Psoas muscle (tissue), 8 donors: ENCODE results near the gene NKAIN1. TPM values are rescaled to one million over a fixed set of nuclear protein-coding genes. Genes with fewer than 3 reads are reported as not detected.
A peak's percentile ranks its signal among the peaks of the same experiment; 100 is the strongest.
"Not testable (repeated sequence)": the region's sequence is repeated elsewhere in the genome, so short reads cannot be mapped to it uniquely, and the experiment has no call there.

Source experiments
- ATAC-seq, 4 donors: fragments of 200-7000 bp; cut with Tn5 transposase; one replicate each; pipeline ENCODE4 v1.9.1; 2020; ENCODE audit warnings: moderate library complexity in 3 of 4, mild to moderate bottlenecking in 2 of 4
- DNase-seq, 2 donors: peaks; one replicate each; pipeline ENCODE4 v3.0.0-alpha.2; 2020
- H3K27ac ChIP-seq: fragments of 200-600 bp; one replicate; pipeline ENCODE4 v1.8.0; 2022
- H3K27me3 ChIP-seq, 3 donors: fragments of 200-600 bp in 1 of 3; one replicate each; pipeline versions ENCODE4 v1.6.1 to v1.8.0; 2013 to 2022; ENCODE audit warnings: low read length in 2 of 3, mild to moderate bottlenecking in 2 of 3, moderate library complexity in 1 of 3; ENCODE audit not compliant: insufficient read depth in 3 of 3
- H3K36me3 ChIP-seq, 2 donors: fragments of 200-600 bp in 1 of 2; one replicate each; pipeline versions ENCODE4 v1.6.1 to v1.8.0; 2013 to 2022; ENCODE audit warnings: low read depth in 1 of 2, mild to moderate bottlenecking in 1 of 2, moderate library complexity in 1 of 2; ENCODE audit not compliant: insufficient read depth in 1 of 2
- H3K4me1 ChIP-seq: fragments of 200-600 bp; one replicate; pipeline ENCODE4 v1.8.0; 2022
- H3K4me3 ChIP-seq: fragments of 200-600 bp; one replicate; pipeline ENCODE4 v1.8.0; 2022; ENCODE audit warnings: mild to moderate bottlenecking
- H3K9me3 ChIP-seq: fragments of 200-600 bp; one replicate; pipeline ENCODE4 v1.8.0; 2022
- WGBS, 3 donors: extraction: QIAGEN DNeasy Blood & Tissue Kit; methylation state at CpG; one replicate each; pipeline versions ENCODE4 v1.1.6 to v1.1.7; 2013; 5-methylcytosine and 5-hydroxymethylcytosine counted together
- intact Hi-C, 2 donors: fragments of 100-400 bp; cut with DNase I; formaldehyde crosslinking; loops; one replicate each; pipeline versions ENCODE4 v1.11.0 to v1.14.2; 2022
- polyA plus RNA-seq, 3 donors: library from polyadenylated mRNA; stranded (reverse); fragments of 200-250 nt; gene quantifications; one replicate each; pipeline ENCODE4 v1.2.3, GENCODE V29; 2013
- total RNA-seq, 4 donors: library from RNA; stranded (reverse); fragmentation: NEBNext Ultra II Directional in 2 of 4; extraction: Animal tissue kit (Norgen Biotek cat#: 25700) in 2 of 4; gene quantifications; one replicate each; pipeline versions ENCODE4 v1.2.1 to v1.2.4, GENCODE V29; 2021 to 2023
- TF ChIP-seq, protein P1 (sequence below): fragments of 200-600 bp; IDR thresholded peaks from one replicate; pipeline ENCODE4 v1.8.0; 2022; ENCODE audit warnings: antibody characterized with exemption
- donor health status: healthy with polysubstance abuse.
- donor health status: DM: no; HTN: no; CAD: no; lungs with moderate emphysema.
- donor health status: Bipolar disorder and iron deficiency.
- donor health status: healthy.
- donor health status: DM: yes; HTN: yes; CAD: no.
- donor health status: DM: no; HTN: no; CAD: no.
- donor health status: DM: no; HTN: no; CAD: no.
- donor health status: DM: yes; HTN: yes; CAD: no.

The NKAIN1 gene
- total and polyA plus RNA-seq, 7 donors = 3.3 to 11.9 (median 5.3) TPM

GRCh38 chr1:31272369-31272768 lies 32.7 kb upstream of the NKAIN1 start:
- peak in 2 of 4 donors; percentile 59 to 73 for ATAC-seq
- Histone ChIP-seq H3K27ac (no peak overlapping the region), H3K4me3 (no peak overlapping the region), H3K9me3 (no peaks in the 10 kb centered on the region), H3K27me3 (no peaks in the 10 kb centered on the region), H3K36me3 (peaks cover 17 to 92% of the 10 kb centered on the region in 2 donors), H3K4me1 (no peaks in the 10 kb centered on the region)
- intact Hi-C loops = no loop called here
- DNase-seq = no peak
- TF ChIP-seq, protein P1, sequence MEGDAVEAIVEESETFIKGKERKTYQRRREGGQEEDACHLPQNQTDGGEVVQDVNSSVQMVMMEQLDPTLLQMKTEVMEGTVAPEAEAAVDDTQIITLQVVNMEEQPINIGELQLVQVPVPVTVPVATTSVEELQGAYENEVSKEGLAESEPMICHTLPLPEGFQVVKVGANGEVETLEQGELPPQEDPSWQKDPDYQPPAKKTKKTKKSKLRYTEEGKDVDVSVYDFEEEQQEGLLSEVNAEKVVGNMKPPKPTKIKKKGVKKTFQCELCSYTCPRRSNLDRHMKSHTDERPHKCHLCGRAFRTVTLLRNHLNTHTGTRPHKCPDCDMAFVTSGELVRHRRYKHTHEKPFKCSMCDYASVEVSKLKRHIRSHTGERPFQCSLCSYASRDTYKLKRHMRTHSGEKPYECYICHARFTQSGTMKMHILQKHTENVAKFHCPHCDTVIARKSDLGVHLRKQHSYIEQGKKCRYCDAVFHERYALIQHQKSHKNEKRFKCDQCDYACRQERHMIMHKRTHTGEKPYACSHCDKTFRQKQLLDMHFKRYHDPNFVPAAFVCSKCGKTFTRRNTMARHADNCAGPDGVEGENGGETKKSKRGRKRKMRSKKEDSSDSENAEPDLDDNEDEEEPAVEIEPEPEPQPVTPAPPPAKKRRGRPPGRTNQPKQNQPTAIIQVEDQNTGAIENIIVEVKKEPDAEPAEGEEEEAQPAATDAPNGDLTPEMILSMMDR = no peak
- 42 to 54% (median 52%) methylated on average over 3 of the region's 3 CpGs for WGBS, 3 donors

GRCh38 chr1:31266547-31266946 lies 26.9 kb upstream of the NKAIN1 start:
- TF ChIP-seq, protein P1 = no peak
- H3K4me1 ChIP-seq = peaks cover 23% of the 10 kb centered on the region
- peaks cover 17 to 69% of the 10 kb centered on the region in 2 donors for H3K36me3 ChIP-seq
- WGBS, 3 donors = 32 to 53% (median 42%) methylated on average over 2 of the region's 2 CpGs
- intact Hi-C loops = loop anchor here in 1 of 2 donors (1.0 kb wide), 1 partner anchor 14 kb away; no protein-coding TSS in a partner anchor
- H3K4me3 ChIP-seq = no peak overlapping the region
- DNase-seq (no peak), ATAC-seq (peak; percentile 58 to 74 (median 67))
- peak overlapping the region; percentile 68 for H3K27ac ChIP-seq
- no peaks in the 10 kb centered on the region for H3K9me3 ChIP-seq
- H3K27me3 ChIP-seq = no peaks in the 10 kb centered on the region

GRCh38 chr1:31264790-31265386 lies 25.2 kb upstream of the NKAIN1 start:
- H3K27me3 ChIP-seq = no peaks in the 10 kb centered on the region
- TF ChIP-seq, protein P1 = no peak
- H3K4me3 ChIP-seq = no peak overlapping the region
- 32 to 48% (median 34%) methylated on average over 1 of the region's 1 CpG for WGBS, 3 donors
- H3K9me3 ChIP-seq = no peaks in the 10 kb centered on the region
- DNase-seq (no peak), ATAC-seq (peak; percentile 49 to 82 (median 73))
- peaks cover 27% of the 10 kb centered on the region for H3K4me1 ChIP-seq
- H3K27ac ChIP-seq = peak overlapping the region; percentile 68
- H3K36me3 ChIP-seq = peaks cover 13 to 69% of the 10 kb centered on the region in 2 donors
- intact Hi-C loops = no loop called here

- Histone ChIP-seq H3K27ac (no peak overlapping the region), H3K4me3 (no peak overlapping the region), H3K9me3 (no peaks in the 10 kb centered on the region), H3K27me3 (no peaks in the 10 kb centered on the region), H3K4me1 (peaks cover 37% of the 10 kb centered on the region), H3K36me3 (peaks cover 10 to 69% of the 10 kb centered on the region in 2 donors)
- ATAC-seq (no peak), DNase-seq (no peak)
- 93 to 100% (median 97%) methylated on average over 3 of the region's 3 CpGs for WGBS, 3 donors
- TF ChIP-seq, protein P1 = no peak
- intact Hi-C loops = no loop called here
Observed at GRCh38 chr1:31263408-31263807, 23.7 kb upstream of the NKAIN1 start.

GRCh38 chr1:31262393-31262792 lies 22.7 kb upstream of the NKAIN1 start:
- intact Hi-C loops, H3K9me3 ChIP-seq, DNase-seq, H3K27me3 ChIP-seq, H3K4me3 ChIP-seq, ATAC-seq: not testable (repeated sequence)
- Histone ChIP-seq H3K4me1 (peaks cover 47% of the 10 kb centered on the region), H3K36me3 (peaks cover 12 to 67% of the 10 kb centered on the region in 2 donors), H3K27ac (peak overlapping the region; percentile 46)
- WGBS, 3 donors = 85 to 94% (median 88%) methylated on average over 4 to 5 of the region's 5 CpGs
